ENCODE data around the gene UNC13D. TPM values are rescaled to one million over a fixed set of nuclear protein-coding genes. Genes with fewer than 3 reads are reported as not detected.
"Not testable (repeated sequence)": the region's sequence is repeated elsewhere in the genome, so short reads cannot be mapped to it uniquely, and the experiment has no call there.

The UNC13D gene
- total RNA-seq, 1 experiment from 2014 or later: 20.2 TPM

GRCh38 chr17:75859358-75859757 lies 15.2 kb upstream of the UNC13D start:
- H3K79me2 ChIP-seq (ENCODE audit: insufficient read depth, low read length); H3K27ac ChIP-seq (ENCODE audit: low read depth, low read length); RAD21 ChIA-PET (ENCODE audit: low non-redundant PET in 1 of 2, low total read pairs in 2 of 2, uncharacterized antibody in 2 of 2, unreplicated experiment in 2 of 2); H3K9ac ChIP-seq (ENCODE audit: low read length); H3K9me2 ChIP-seq (ENCODE audit: insufficient read depth); H2AFZ ChIP-seq (ENCODE audit: low read depth, low read length, poor library complexity, severe bottlenecking); H3K36me3 ChIP-seq (ENCODE audit: control insufficient read depth in 1 of 2, insufficient read depth in 2 of 2, low read length in 2 of 2); BruUV-seq (replicated peaks); H3K4me3 ChIP-seq (replicated peaks in 1 of 2; ENCODE audit: low read depth in 1 of 2, low read length in 2 of 2); H3K27me3 ChIP-seq (ENCODE audit: insufficient read depth, low read length); H4K20me1 ChIP-seq (ENCODE audit: insufficient read depth); DNase-seq (ENCODE audit: low read depth, low spot score); H3K9me3 ChIP-seq (ENCODE audit: control insufficient read depth in 1 of 2, insufficient read depth in 1 of 2, low read depth in 1 of 2, low read length in 2 of 2); ATAC-seq: not testable (repeated sequence)
- TF ChIP-seq EGR1 (IDR thresholded peaks at IDR 0.05; ENCODE audit: low read depth): peak; percentile 68
- ChIA-PET POLR2A (interaction anchor here (0.8 to 6.8 kb wide), 5 partner anchors 16 to 81 kb away, joined by 3 to 83 read pairs (median 4); partner anchors contain the start of gene TRIM47), CTCF (interaction anchor here (0.8 to 4.9 kb wide), 5 partner anchors 12 to 46 kb away, joined by 3 to 52 read pairs (median 5); no protein-coding TSS in a partner anchor)
- Histone ChIP-seq H3K4me2 (ENCODE audit: low read length) (peak overlapping the region; percentile 17; the same call in 1 of the 2 replicates), H3K4me1 (ENCODE audit: control insufficient read depth in 1 of 2, insufficient read depth in 2 of 2, low read length in 2 of 2) (peaks cover 25 to 41% of the 10 kb centered on the region in 2 experiments)
- intact Hi-C loops (cut with micrococcal nuclease): loop anchor here (10.0 kb wide), 1 partner anchor 185 kb away; no protein-coding TSS in a partner anchor

DNA sequence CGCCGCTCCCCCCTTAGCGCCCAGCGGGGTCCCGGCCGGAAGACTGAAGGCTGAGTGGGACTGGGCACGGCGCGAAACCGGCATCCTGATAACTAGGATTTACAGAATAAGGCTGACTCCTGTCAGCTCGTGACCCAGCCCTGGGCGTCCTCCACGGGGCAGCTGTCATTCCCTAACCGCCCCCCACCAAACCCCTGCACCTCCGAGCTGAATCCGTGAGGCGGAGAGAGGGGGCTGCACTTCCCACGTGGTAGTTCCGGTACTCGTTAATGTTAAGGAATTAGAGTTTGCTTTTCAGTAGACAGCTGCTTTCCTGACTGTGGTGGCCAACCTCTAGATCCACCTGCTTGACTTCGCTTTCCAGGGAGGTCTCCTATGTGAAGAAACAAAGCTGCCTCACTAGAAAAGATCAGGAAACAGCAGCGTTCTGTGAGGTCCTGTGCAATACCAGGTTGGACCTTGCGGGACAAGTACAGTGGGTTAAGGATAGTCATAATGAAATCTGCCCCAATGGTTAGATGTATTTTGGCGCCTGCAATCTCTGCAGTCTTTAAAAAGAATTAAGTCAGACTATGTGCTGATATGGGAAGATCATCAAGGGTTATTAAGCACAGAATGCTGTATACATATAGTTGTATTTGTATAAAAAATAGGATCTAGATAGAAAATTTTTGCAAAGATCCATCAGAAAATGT lies 12.0 kb upstream of the UNC13D start:
- intact Hi-C loops (cut with micrococcal nuclease): loop anchor here (10.0 kb wide), 1 partner anchor 181 kb away; no protein-coding TSS in a partner anchor
- DNase-seq (ENCODE audit: low read depth, low spot score) (no peak), ATAC-seq (peak; percentile 3; the same call in 1 of the 2 replicates)
- H3K27ac ChIP-seq (ENCODE audit: low read depth, low read length): peak overlapping the region; percentile 87
- CTCF ChIA-PET: interaction anchor here (0.8 to 4.3 kb wide), 8 partner anchors 8 to 92 kb away, joined by 3 to 57 read pairs (median 9); partner anchors contain the start of genes FBF1 and TRIM47
- POLR2A ChIA-PET: interaction anchor here (1.0 to 6.8 kb wide), 12 partner anchors 9 to 128 kb away, joined by 3 to 83 read pairs (median 7); partner anchors contain the start of genes MRPL38, TRIM47 and TRIM65
- H3K9ac ChIP-seq (ENCODE audit: low read length): peak overlapping the region; percentile 86
- TSS peak; percentile 88 for BruUV-seq (replicated peaks)
- H3K4me1 ChIP-seq (ENCODE audit: control insufficient read depth in 1 of 2, insufficient read depth in 2 of 2, low read length in 2 of 2): peaks cover 25 to 43% of the 10 kb centered on the region in 2 experiments
- RAD21 ChIA-PET (ENCODE audit: low non-redundant PET in 1 of 2, low total read pairs in 2 of 2, uncharacterized antibody in 2 of 2, unreplicated experiment in 2 of 2): interaction anchor here (0.6 to 2.0 kb wide), 3 partner anchors 15 to 76 kb away, joined by 3 to 5 read pairs (median 3); a partner anchor contains a TSS
- H4K20me1 ChIP-seq (ENCODE audit: insufficient read depth): no peaks in the 10 kb centered on the region
- peak overlapping the region; percentile 96 for H3K4me2 ChIP-seq (ENCODE audit: low read length)
- H3K36me3 ChIP-seq (ENCODE audit: control insufficient read depth in 1 of 2, insufficient read depth in 2 of 2, low read length in 2 of 2): peaks cover under 1 to 4% of the 10 kb centered on the region in 2 experiments; a peak in 2 of 4 replicates
- H3K9me2 ChIP-seq (ENCODE audit: insufficient read depth): no peaks in the 10 kb centered on the region
- H3K79me2 ChIP-seq (ENCODE audit: insufficient read depth, low read length): peaks cover 20% of the 10 kb centered on the region; the same call in 1 of the 2 replicates
- H3K4me3 ChIP-seq (replicated peaks in 1 of 2; ENCODE audit: low read depth in 1 of 2, low read length in 2 of 2): peak overlapping the region; percentile 75 to 86
- H2AFZ ChIP-seq (ENCODE audit: low read depth, low read length, poor library complexity, severe bottlenecking): peak overlapping the region; percentile 52
- H3K27me3 ChIP-seq (ENCODE audit: insufficient read depth, low read length): no peaks in the 10 kb centered on the region
- H3K9me3 ChIP-seq (ENCODE audit: control insufficient read depth in 1 of 2, insufficient read depth in 1 of 2, low read depth in 1 of 2, low read length in 2 of 2): no peaks in the 10 kb centered on the region
- TF ChIP-seq EZH2phosphoT487 (IDR thresholded peaks at IDR 0.05; ENCODE audit: borderline replicate concordance): no peak
- no peak for TF ChIP-seq TCF7L2 (IDR thresholded peaks at IDR 0.05; ENCODE audit: borderline replicate concordance, extremely low read depth, insufficient read depth, insufficient read length)
- TF ChIP-seq JUND (IDR thresholded peaks at IDR 0.05): no peak
- no peak for TF ChIP-seq CEBPB (IDR thresholded peaks at IDR 0.05; ENCODE audit: low read depth)
- TF ChIP-seq FOSL1 (IDR thresholded peaks at IDR 0.05; ENCODE audit: low read depth): no peak
- no peak for TF ChIP-seq EZH2 (IDR thresholded peaks at IDR 0.05)
- no peak for TF ChIP-seq ZFX (IDR thresholded peaks at IDR 0.05)
- TF ChIP-seq ZNF274 (IDR thresholded peaks at IDR 0.05; ENCODE audit: low read depth, low read length): no peak
- TF ChIP-seq, protein P1, sequence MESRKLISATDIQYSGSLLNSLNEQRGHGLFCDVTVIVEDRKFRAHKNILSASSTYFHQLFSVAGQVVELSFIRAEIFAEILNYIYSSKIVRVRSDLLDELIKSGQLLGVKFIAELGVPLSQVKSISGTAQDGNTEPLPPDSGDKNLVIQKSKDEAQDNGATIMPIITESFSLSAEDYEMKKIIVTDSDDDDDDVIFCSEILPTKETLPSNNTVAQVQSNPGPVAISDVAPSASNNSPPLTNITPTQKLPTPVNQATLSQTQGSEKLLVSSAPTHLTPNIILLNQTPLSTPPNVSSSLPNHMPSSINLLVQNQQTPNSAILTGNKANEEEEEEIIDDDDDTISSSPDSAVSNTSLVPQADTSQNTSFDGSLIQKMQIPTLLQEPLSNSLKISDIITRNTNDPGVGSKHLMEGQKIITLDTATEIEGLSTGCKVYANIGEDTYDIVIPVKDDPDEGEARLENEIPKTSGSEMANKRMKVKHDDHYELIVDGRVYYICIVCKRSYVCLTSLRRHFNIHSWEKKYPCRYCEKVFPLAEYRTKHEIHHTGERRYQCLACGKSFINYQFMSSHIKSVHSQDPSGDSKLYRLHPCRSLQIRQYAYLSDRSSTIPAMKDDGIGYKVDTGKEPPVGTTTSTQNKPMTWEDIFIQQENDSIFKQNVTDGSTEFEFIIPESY (IDR thresholded peaks at IDR 0.05; ENCODE audit: extremely low read depth, insufficient replicate concordance, low read length): no peak
- TF ChIP-seq SIN3A (IDR thresholded peaks at IDR 0.05; ENCODE audit: low read depth): no peak
- no peak for TF ChIP-seq ATF3 (IDR thresholded peaks at IDR 0.05)
- TF ChIP-seq SP1 (IDR thresholded peaks at IDR 0.05; ENCODE audit: low read depth): no peak
- no peak; the same call in 1 of the 2 replicates for TF ChIP-seq RAD21 (IDR thresholded peaks at IDR 0.05; ENCODE audit: low read depth)
- no peak for TF ChIP-seq ELF1 (IDR thresholded peaks at IDR 0.05; ENCODE audit: borderline replicate concordance, low read depth)
- TF ChIP-seq EGR1 (IDR thresholded peaks at IDR 0.05; ENCODE audit: low read depth): no peak
